K562 (cell line): ENCODE data around the gene REX1BD. TPM values are rescaled to one million over a fixed set of nuclear protein-coding genes. Genes with fewer than 3 reads are reported as not detected.
A peak's percentile ranks its signal among the peaks of the same experiment; 100 is the strongest.

Experiments used
- BHLHE40 ChIP-seq: IDR thresholded peaks from 2 replicates; pipeline ENCODE4 v1.6.1; 2011; ENCODE audit warnings: low read length, improper control_type of control experiment
- E2F6 ChIP-seq, 2 experiments: IDR thresholded peaks; 2 replicates each; pipeline ENCODE4 v1.6.1; 2011; ENCODE audit warnings: borderline replicate concordance in 1 of 2, control low read depth in 1 of 2, low read depth in 1 of 2, low read length in 1 of 2, mild to moderate bottlenecking in 1 of 2, mixed read lengths in 1 of 2, moderate library complexity in 1 of 2; ENCODE audit not compliant: insufficient read depth in 1 of 2, insufficient read length in 1 of 2, poor library complexity in 1 of 2, severe bottlenecking in 1 of 2; ENCODE audit errors: extremely low read depth in 1 of 2
- MGA ChIP-seq: fragments of 450-650 bp; IDR thresholded peaks from 2 replicates; pipeline ENCODE4 v1.6.1; 2016; ENCODE audit warnings: mild to moderate bottlenecking, moderate library complexity
- ZNF407 ChIP-seq: fragments of 450-650 bp; IDR thresholded peaks from 2 replicates; pipeline ENCODE4 v1.6.1; 2016; ENCODE audit warnings: low read depth
- polyA plus RNA-seq, 8 experiments: library from polyadenylated mRNA; depleted of rRNA in 4 of 8; stranded (reverse) in 5 of 8; unstranded in 3 of 8; fragments of >200 nt; fragmentation: Nextera tagmentation in 2 of 8; fragmentation: Illumina TruSeq in 1 of 8; extraction: Ambion mirVana in 2 of 8; extraction: Trizol in 1 of 8; gene quantifications; 2 replicates each; pipeline versions ENCODE4 v1.2.1 to v1.2.3, GENCODE V29; 2011 to 2014; ENCODE audit warnings: inconsistent platforms in 1 of 8, missing spikeins in 1 of 8
- total RNA-seq, 7 experiments: library from RNA; depleted of rRNA in 6 of 7; stranded (reverse); fragments of >200 nt in 6 of 7; fragmentation: Illumina TruSeq in 2 of 7; extraction: Trizol in 2 of 7; gene quantifications; 2 replicates each; pipeline versions ENCODE4 v1.2.1 to v1.2.3, GENCODE V29; 2011 to 2021; ENCODE audit warnings: low replicate concordance in 1 of 7

The REX1BD gene
- total and polyA plus RNA-seq, 9 of the 15 experiments (the other 6 are each of a cell fraction or from before 2014, with no cell fraction given) = 1.9 to 136 (median 13.8) TPM

GRCh38 chr19:18589380-18590272, 1.0 kb downstream of the REX1BD start (continued):
- TF ChIP-seq ZNF407 = no peak
- TF ChIP-seq BHLHE40 = peak; percentile 89
- peak; percentile 99 for TF ChIP-seq MGA
- peak; percentile 99 to 100 for TF ChIP-seq E2F6 (IDR thresholded peaks at IDR 0.05; ENCODE audit: borderline replicate concordance in 1 of 2, extremely low read depth in 1 of 2, insufficient read depth in 1 of 2, insufficient read length in 1 of 2, low read depth in 1 of 2, low read length in 1 of 2, poor library complexity in 1 of 2, severe bottlenecking in 1 of 2)
